HG03159 (cell line): ENCODE measurements around the gene PRPF19.

Experiments used
- ATAC-seq: cut with Tn5 transposase; IDR thresholded peaks from one replicate; pipeline ENCODE4 v1.9.1; 2021; ENCODE audit warnings: mild to moderate bottlenecking, moderate library complexity; ENCODE audit not compliant: unreplicated experiment

The PRPF19 gene

DNA sequence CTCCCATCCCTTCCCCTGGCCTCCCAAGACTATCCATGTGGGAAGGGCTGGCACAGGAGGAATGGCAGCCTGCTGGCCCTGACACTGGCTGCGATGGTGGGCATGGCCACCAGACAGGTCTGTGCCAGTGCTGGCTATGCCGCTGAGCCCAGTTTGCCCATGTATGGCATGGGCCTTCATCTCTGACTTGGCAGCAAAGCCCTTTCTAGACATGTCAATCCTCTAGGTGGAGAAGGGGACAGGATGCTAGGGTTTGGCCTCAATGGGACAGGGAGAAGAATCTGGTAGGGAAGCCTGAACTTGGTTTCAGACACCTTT lies 30.3 kb downstream of the PRPF19 start:
- ATAC-seq: no peak

DNA sequence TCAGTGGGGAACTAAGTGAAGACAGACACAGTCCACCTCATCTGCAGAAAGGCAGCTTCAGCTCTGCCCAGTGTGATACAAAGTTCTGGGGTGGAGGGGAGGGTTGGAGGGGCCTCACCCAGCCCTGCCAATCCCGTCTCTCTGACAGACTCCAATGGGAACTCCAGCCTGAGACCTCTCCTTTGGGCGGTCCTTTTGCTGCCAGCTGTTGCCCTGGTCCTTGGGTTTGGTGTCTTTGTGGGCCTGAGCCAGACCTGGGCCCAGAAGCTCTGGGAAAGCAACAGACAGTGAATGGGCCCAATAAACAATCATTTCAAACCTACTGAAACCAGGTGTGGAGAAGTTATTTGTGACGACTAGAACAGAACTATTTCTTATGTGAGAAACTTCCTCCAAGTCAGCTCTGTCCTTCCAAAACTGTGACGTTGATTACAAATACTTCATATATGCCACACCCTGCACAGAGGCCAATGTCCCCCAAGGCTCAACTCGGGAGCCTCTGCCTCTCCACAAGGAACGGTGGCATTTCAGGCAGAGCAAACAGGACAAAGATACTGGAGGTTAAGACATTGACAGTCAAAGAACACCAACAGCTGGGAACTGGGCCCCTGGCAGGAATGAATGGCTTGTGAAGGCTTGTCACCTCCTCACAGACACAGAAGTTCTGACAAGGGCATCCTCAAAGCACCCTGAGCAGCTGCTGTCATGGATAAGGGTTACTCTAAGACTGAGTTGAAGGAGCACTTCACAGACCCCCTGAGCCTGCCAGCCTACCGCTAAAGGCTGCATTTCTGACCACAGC lies 30.8 kb downstream of the PRPF19 start:
- no peak for ATAC-seq

DNA sequence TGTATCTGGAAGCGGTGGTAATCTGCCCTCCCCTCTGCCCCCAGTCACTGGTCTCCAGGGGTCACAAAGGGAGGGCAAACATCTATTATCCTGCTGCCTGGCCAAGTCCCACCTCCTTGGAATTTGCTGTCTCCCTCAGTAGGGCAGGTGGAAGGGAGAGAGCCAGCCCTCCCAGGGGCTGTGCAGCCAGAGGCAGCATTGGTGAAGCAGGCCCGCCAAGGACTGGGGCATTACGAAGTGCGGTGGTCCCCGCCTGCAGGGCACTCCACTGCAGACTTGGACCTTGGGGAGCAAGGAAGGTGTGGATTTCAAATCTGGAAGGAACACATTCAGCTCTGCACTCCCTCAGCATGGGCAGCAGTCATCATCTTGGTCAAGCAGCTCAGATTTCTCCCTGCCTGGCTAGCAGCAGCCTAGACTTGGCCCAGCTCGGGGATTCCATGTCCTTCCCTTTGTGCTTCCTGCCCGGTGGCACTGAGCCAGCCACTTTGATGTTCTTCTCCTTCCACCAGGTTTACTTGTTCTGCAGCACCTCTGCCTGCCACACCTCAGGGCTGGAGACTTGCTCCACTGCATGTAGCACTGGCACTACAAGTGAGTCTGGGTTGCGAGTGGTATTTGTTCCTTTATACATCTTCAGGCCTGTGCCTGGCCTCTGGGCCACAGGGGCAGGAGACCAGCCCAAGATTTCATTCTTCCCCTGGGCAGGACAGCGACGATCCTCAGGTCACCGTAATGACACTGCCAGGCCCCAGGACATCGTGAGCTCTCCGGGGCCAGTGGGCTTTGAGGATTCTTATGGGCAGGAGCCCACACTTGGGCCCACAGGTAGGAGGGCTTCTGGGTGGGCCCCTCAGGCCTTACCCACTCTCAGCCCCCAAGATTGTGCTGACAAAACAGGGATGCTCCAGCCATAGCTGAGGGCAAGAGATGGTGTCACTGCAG lies 31.7 kb downstream of the PRPF19 start:
- ATAC-seq: no peak

DNA sequence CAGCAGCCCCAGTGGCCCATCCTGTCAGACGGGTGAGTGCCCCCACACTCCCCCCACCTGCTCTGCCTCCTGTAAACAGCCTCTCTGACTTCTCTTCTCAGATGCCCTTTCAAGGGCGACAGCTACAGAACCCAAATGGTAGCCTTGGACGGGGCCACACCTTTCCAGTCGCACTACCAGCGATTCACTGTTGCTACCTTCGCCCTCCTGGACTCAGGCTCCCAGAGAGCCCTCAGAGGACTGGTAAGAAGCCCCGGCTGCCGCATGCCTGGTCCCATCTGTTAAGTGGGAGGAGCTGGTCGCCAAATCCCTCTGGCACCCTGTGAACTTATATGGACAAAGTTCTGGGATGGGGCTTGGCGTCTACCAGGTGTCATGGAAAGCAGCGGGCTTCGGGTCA lies 32.9 kb downstream of the PRPF19 start:
- no peak for ATAC-seq

DNA sequence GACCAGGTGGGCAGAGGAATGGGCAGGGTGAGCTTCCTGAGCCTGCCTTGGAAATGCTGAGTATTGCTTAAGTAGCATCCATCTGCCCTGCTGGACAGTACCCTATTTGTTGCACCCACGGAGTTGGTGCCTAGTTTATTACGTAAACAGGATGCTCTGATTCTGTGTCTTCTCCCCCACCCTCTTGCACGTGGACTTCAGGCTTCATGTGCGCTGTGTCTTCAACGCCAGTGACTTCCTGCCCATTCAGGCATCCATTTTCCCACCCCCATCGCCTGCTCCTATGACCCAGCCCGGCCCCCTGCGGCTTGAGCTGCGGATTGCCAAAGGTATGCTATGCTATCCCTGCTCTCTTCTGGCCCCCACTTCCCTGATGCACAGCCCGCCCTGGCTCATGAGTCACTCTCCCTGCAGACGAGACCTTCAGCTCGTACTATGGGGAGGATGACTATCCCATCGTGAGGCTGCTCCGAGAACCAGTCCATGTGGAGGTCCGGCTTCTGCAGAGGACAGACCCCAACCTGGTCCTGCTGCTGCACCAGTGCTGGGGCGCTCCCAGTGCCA lies 33.3 kb downstream of the PRPF19 start:
- no peak for ATAC-seq

DNA sequence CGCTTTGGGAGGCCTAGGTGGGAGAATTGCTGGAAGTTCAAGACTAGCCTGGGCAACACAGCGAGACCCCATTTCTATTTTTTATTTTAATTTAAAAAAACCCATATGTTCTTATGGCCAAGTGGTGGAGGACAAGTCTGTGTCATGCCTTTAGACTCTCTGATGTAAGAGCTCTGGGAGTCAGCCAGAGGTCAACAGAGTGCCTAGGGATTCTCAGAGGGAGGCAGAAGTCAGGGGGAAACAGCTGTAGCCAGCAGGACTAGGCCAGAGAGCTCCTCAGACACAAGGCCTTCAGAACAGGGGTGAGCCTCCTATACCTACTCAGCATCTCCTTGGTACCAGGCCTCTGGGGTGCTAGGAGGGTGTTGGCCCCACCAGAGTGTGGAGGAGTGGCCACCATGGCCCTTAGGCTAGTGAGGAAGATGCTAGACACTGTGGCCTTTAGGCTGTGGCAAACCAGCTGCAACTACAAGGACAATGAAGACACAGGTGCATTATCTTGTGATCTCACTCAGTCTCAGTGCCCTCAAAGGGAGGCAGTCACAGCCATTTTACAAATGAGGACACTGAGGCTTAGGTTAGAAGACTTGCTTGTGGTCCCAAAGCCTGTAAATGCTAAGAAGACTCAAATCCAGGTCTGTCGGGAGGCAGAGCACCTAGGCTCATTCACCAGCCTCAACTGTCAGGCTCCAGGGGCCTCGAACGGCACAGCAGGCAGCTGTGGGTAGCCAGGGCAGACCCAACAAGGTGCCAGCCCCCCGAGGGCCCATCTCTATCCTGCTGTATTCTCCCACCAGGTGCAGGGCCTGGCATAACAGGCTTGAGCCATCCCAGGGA lies 34.0 kb downstream of the PRPF19 start:
- no peak for ATAC-seq

DNA sequence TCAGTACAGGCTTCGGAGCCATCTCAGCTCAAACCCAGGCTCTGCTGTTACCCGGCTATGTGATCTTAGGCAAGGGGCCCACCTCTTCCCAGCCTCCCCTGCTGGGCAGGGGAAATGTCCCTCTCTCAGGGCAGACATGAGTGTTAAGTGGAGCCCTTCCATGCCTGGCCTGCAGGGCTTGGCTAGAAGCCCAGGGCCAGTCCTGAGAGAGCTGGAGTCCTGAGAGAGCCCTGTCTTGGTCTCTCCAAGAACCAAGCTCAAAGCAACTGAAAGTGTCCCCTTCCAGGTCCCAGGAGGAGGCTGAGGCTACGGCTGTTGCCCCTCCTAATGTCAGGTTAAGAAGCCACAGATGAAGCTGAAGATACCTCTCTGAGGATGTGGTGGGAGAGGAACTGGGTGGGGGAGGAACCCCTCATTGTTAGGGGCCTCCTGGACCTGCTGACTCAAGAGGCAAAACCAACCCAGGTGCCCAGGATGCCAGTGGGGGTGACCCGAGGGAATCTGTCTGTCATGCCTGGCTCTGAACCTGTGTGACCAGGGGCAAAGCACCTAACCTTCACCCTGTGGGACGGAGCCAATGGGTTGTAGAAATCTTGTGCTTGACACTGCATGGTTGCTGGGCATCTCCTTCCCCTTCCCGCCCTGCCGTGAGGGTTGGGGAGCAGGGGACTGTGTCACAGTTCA lies 34.9 kb downstream of the PRPF19 start:
- ATAC-seq: no peak

DNA sequence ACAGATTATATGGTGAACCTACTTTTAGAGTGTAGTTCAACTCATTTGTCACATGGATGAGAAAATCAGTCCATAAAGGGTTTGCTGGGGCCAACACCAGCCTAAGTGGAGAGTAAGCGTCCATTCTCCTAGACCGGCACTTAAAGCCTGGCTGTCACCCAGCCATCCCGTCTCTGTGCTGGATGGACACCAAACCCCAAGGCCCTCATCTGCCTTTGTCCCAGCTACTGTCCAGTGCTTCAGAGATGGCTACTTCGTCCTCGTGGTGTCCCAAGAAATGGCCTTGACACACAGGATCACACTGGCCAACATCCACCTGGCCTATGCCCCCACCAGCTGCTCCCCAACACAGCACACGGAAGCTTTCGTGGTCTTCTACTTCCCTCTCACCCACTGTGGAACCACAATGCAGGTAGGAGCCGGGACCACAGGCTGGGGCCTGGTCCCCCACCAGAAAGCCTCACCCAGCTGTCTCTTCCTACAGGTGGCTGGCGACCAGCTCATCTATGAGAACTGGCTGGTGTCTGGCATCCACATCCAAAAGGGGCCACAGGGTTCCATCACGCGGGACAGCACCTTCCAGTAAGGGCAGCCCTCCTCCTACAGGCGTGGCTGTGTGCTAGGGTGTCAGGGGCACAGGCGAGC lies 35.5 kb downstream of the PRPF19 start:
- no peak for ATAC-seq

DNA sequence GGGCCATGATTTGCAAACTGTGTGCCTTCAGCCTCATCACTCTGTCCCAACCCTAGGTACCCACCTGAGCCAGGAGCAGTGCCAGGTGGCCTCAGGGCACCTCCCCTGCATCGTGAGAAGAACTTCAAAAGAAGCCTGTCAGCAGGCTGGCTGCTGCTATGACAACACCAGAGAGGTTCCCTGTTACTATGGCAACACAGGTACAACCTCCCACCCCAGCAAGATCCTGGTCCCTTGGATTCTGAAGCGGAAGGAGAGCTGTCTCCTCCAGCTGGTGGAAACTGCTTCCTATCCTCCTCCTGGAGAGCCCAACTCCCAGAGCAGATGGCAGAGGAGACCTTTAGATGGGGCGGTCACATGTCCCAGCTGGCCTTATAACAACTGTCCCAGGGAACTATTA lies 36.1 kb downstream of the PRPF19 start:
- no peak for ATAC-seq

DNA sequence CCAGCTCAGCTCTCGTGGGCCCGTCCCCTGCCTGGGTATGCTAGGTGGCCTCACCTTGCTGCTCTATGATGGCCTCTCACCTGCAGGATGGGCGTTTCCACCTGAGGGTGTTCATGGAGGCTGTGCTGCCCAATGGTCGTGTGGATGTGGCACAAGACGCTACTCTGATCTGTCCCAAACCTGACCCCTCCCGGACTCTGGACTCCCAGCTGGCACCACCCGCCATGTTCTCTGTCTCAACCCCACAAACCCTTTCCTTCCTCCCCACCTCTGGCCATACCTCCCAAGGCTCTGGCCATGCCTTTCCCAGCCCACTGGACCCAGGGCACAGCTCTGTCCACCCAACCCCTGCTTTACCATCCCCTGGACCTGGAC lies 36.9 kb downstream of the PRPF19 start:
- ATAC-seq: no peak

DNA sequence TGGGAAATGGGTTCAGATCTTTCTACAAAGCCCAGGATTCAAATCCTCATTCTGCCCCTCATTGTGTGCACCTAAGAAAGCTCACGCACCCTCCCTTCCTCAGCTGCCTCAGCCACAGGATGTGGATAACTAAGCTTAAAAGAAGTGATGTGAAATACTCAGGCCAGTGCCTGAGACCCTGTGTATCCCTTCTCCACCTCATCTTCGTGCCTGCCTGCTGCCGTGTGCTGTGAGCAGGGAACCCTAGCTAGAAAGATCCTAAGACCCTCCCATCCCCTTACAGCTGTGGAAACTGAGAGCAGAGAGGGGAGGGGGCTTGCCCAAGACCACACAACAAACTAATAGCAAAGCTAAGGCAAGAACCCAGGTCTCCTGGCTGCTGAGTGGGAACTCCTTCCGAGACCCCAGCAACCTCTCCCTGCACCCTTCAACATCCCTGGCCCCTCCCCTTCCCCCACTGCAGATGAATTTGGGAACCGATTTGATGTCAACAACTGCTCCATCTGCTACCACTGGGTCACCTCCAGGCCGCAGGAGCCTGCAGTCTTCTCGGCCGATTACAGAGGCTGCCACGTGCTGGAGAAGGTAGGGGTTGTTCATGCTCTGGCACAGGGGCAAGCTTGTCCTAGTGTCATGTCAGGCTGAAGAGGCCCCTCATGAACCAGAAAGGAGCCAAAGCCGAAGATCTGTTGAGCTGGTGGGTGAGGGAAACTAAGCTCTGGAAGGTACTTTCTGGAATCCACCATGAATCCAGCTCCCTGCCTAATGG lies 37.5 kb downstream of the PRPF19 start:
- ATAC-seq: no peak

DNA sequence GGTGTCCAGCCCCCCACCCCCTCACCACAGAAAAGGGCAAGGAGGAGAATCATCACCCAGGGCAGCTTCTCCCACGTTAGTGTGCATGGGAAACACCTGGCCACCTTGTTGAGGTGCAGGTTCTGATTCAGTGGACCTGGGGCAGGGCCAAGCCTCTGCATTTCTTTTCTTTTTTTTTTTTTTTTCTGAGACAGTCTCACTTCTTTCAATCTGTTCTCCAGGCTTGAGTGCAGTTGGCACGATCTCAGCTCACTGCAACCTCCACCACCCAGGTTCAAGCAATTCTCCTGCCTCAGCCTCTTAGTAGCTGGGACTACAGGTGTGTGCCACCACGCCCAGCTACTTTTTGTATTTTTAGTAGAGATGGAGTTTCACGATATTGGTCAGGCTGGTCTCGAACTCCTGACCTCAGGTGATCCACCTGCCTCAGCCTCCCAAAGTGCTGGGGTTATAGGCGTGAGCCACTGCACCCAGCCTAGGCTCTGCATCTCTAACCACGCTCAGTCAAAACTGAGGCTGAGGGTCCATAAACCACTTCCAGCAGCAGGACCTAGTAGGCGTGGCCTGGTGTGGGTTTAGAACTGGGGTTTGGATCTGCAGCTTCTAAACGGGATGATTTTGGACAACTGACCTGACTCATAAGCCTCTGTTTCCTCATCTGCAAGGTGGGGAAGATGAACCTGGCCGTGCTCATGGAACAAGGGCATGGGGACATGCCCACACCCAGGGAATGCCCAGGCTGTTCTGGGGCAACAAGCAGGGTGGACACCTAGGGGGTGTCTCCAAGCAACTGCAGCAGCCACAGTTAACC lies 38.3 kb downstream of the PRPF19 start:
- no peak for ATAC-seq

DNA sequence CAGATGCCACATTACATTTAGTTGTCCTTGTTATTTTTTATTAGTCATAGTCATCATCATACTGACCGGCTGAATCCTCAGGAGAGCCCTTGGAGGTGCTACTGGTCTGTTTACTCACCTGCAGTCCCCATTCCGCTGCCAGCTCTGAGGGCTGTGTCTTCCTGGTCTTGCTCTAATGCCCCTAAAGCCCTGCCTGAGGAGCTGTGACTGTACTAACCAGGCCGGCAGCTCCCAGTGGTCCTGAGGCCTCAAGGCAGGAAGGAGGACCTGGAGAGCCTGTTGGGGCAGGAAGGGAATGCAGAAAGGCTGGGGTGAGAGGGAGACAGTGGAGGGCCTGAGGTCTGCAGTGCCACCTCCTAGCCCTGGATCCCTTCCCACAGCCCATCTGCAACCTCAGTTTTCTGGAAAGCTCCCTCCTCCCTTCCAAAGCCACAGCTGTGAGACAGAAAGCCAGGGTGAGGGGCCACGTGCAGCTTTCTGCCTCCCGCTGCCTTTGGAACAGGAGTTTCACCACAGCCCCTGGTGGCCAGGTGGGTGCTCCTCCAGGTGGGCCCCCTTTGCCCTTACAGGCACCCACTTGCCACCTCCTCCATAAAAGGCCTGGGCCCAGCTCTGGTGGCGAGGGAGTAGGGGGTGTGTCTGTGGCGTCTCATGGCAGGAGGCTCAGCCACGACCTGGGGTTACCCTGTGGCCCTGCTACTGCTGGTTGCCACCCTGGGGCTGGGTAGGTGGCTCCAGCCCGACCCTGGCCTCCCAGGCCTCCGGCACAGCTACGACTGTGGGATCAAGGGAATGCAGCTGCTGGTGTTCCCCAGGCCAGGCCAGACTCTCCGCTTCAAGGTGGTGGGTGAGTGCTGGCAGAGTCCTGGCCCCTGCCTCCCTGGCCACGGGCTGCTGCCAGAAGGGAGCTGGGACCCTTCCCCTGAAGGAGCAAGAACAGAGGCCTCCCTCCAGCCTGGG lies 39.2 kb downstream of the PRPF19 start, which contains the start of gene ZP1:
TSS of gene ZP1 (plus strand) at position 632 of the 960 bp plus-strand sequence. CDS start at position 652, 20 bp downstream.
- no peak for ATAC-seq

DNA sequence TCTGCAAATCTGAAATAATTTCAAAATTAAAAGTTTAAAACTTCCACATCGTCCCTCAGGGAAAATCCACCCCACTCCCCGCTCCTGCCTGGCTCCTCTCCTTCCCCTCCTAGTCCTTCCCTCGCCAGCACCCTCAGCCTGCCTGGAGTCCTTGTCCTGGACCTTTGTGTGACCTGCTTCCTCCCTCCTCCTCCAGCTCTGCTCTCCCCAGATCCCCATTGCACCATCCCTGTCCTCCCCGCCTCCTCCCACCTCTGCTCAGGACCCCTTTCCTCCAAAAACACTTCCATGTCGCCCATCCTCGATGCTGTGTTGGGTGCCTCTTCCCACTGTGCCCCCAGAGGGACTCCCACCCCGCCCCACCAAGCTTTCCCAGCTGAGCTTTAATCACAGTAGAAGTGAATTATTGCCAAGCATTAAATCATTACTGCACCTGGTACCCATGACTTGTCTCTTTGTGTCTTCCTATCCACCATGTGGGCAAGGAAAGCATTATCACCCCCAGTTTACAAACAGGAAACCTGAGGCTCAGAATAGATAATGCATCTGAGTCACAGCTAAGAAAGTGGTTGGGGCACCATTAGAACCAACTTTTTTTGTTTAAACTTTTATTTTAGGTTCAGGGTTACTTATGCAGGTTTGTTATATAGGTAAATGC lies 41.4 kb downstream of the PRPF19 start:
- ATAC-seq: no peak

DNA sequence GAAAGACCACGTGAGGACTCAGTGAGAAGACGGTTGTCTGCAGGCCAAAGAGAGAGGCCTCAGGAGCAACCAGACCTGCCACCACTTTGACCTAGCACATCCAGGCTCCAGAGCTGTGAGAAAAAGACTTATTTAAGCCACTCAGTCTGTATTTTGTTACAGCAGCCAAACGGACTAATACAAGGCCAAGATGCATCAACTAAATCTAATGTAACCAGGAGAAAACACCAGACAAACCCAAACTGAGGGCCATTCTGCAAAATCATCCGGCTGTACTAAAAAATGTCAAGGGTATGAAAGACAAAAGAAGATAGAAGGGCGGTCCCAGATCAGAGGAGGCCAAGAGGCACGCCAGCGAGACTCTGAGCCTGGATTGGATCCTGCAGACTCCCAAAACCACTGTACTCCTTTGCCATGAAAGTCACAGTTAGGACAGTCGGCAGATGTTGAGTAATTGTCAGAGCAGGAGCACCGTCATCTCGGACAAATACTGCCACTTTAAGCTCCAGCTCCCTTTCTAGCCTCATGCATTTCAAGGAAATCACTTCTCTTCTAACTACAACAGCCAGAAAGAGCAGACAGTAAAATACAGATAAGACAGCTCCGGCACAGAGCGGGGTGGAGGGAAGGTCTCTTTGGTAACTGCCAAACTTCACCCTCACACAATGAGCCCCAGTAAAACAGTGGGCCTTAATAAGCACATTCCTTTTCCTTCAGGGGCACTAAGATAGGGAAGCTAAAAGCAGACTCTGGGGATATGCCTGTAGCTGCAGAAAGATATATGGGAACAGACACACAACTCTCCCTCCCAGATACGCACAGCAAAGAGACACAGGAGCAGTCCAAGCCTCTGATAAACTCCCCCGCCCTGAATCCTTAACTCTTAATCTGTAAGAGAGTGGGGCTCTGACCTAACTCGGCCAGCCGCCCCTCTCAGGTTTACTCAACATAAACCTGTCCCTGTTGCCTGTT lies 42.5 kb downstream of the PRPF19 start:
- ATAC-seq: no peak
